K562 (cell line): ENCODE measurements around the gene EEA1. TPM values are rescaled to one million over a fixed set of nuclear protein-coding genes. Genes with fewer than 3 reads are reported as not detected.

ENCODE experiments used
- ATAC-seq: fragments of 200-7000 bp; cut with Tn5 transposase; 3 replicates; pipeline ENCODE4 v1.9.1; 2020; ENCODE audit warnings: moderate library complexity
- BruUV-seq: library from RNA; stranded (reverse); fragments of 400-500 nt; replicated peaks from 2 replicates; lab custom pipeline; 2021; lab: Mats Ljungman, UMichigan
- CTCF ChIA-PET: fragments of 300-600 bp; formaldehyde crosslinking; extraction: SDS; loops from one replicate; lab custom pipeline; 2021; ENCODE audit warnings: low intra/inter-chr PET ratio; lab: Yijun Ruan, JAX
- POLR2A ChIA-PET: fragments of 300-600, 350-650 bp; sonication (Branson Sonifier 250); formaldehyde crosslinking; extraction: SDS; loops from one replicate; lab custom pipeline; 2021; ENCODE audit warnings: antibody characterized with exemption, inconsistent platforms; lab: Yijun Ruan, JAX
- DNase-seq, 4 experiments: peaks; one replicate each; pipeline versions ENCODE4 v3.0.0 to v3.0.0-alpha.2; 2011 to 2018; ENCODE audit warnings: low spot score in 3 of 4, mixed read lengths in 3 of 4; ENCODE audit errors: extremely low read depth in 1 of 4
- FAIRE-seq: peaks from 2 replicates; lab custom pipeline; 2011; peaks lifted over from hg19 to GRCh38; lab: Jason Lieb, UNC
- H2AFZ ChIP-seq: 2 replicates; pipeline ENCODE4 v1.6.0; 2011; ENCODE audit warnings: low read depth, low read length, control low read depth, inconsistent platforms
- H3K27ac ChIP-seq: fragments of 200-600 bp; 3 replicates; pipeline ENCODE4 v1.8.0; 2011; ENCODE audit warnings: low read depth, mild to moderate bottlenecking, control low read depth, inconsistent platforms, low read length, moderate library complexity, mixed read lengths; ENCODE audit errors: extremely low read depth
- H3K27me3 ChIP-seq, 2 experiments: fragments of 300-600 bp in 1 of 2; 2 replicates in 1 of 2; 3 replicates in 1 of 2; pipeline versions ENCODE4 v1.6.0 to v1.8.0; 2011; ENCODE audit warnings: inconsistent platforms in 2 of 2, low read length in 2 of 2, mild to moderate bottlenecking in 1 of 2, mixed read lengths in 1 of 2, moderate library complexity in 1 of 2; ENCODE audit not compliant: control insufficient read depth in 2 of 2, insufficient read depth in 2 of 2
- H3K36me3 ChIP-seq: fragments of 300-600 bp; 3 replicates; pipeline ENCODE4 v1.8.0; 2011; ENCODE audit warnings: mild to moderate bottlenecking, low read length, inconsistent platforms; ENCODE audit not compliant: control insufficient read depth, insufficient read depth
- H3K4me1 ChIP-seq, 2 experiments: fragments of 200-600 bp in 1 of 2; replicated peaks in 1 of 2; 2 replicates in 1 of 2; 3 replicates in 1 of 2; pipeline versions ENCODE4 v1.5.1 to v1.8.0; 2011; ENCODE audit warnings: inconsistent platforms in 2 of 2, low read length in 2 of 2, mild to moderate bottlenecking in 1 of 2, mixed read lengths in 1 of 2, moderate library complexity in 1 of 2; ENCODE audit not compliant: control insufficient read depth in 2 of 2, insufficient read depth in 2 of 2
- H3K4me2 ChIP-seq: 2 replicates; pipeline ENCODE4 v1.6.1; 2011; ENCODE audit warnings: low read length, control low read depth, inconsistent platforms, mixed read lengths; ENCODE audit not compliant: insufficient read depth
- H3K4me3 ChIP-seq: fragments of 200-600 bp; sonication (generic), shearing (Covaris generic); 2 replicates; pipeline ENCODE4 v1.5.1; 2016; ENCODE audit warnings: control low read depth, inconsistent platforms
- H3K79me2 ChIP-seq: fragments of 200-600 bp; 3 replicates; pipeline ENCODE4 v1.8.0; 2011; ENCODE audit warnings: low read length, inconsistent platforms; ENCODE audit not compliant: control insufficient read depth, insufficient read depth
- H3K9ac ChIP-seq, 2 experiments: 2 replicates each; pipeline versions ENCODE4 v1.6.0 to v1.6.1; 2011; ENCODE audit warnings: low read depth in 2 of 2, low read length in 2 of 2, control low read depth in 1 of 2, inconsistent platforms in 1 of 2, mild to moderate bottlenecking in 1 of 2, mixed read lengths in 1 of 2; ENCODE audit not compliant: insufficient read depth in 1 of 2
- H3K9me1 ChIP-seq: one replicate; pipeline ENCODE4 v1.6.0; 2011; ENCODE audit warnings: inconsistent platforms, mild to moderate bottlenecking, low read length, moderate library complexity; ENCODE audit not compliant: control insufficient read depth, insufficient read depth
- H3K9me3 ChIP-seq: replicated peaks from 2 replicates; pipeline ENCODE4 v1.5.1; 2011; ENCODE audit warnings: low read depth, low read length, inconsistent platforms; ENCODE audit not compliant: control insufficient read depth, insufficient read depth
- H4K20me1 ChIP-seq: replicated peaks from 2 replicates; pipeline ENCODE4 v1.6.1; 2011; ENCODE audit warnings: low read length, inconsistent platforms, mixed read lengths; ENCODE audit not compliant: control insufficient read depth, insufficient read depth
- CBFA2T3 ChIP-seq: fragments of 450-650 bp; IDR thresholded peaks from 2 replicates; pipeline ENCODE4 v1.6.1; 2017
- CREM ChIP-seq: IDR thresholded peaks from 2 replicates; pipeline ENCODE4 v1.6.1; 2014; ENCODE audit warnings: antibody characterized with exemption, low read depth
- KHSRP ChIP-seq: fragments of 450-650 bp; IDR thresholded peaks from 2 replicates; pipeline ENCODE4 v1.6.1; 2017
- PHF8 ChIP-seq: fragments of 200-600 bp; sonication (generic); IDR thresholded peaks from 2 replicates; pipeline ENCODE4 v1.6.1; 2012; ENCODE audit warnings: mixed run types, mild to moderate bottlenecking, inconsistent platforms, low read length, moderate library complexity, borderline replicate concordance
- RBBP5 ChIP-seq: fragments of 200-600 bp; sonication (generic); IDR thresholded peaks from 2 replicates; pipeline ENCODE4 v1.6.1; 2012; ENCODE audit warnings: borderline replicate concordance, mild to moderate bottlenecking, low read length, control low read depth, inconsistent platforms; ENCODE audit not compliant: insufficient read depth, poor library complexity, severe bottlenecking
- RCOR1 ChIP-seq, 2 experiments: IDR thresholded peaks; 2 replicates each; pipeline ENCODE4 v1.6.1; 2012; ENCODE audit warnings: low read depth in 2 of 2, low read length in 2 of 2, borderline replicate concordance in 1 of 2, improper control_type of control experiment in 1 of 2
- ZNF140 ChIP-seq: fragments of 250-450 bp; sonication (Bioruptor Pico); IDR thresholded peaks from 2 replicates; pipeline ENCODE4 v1.8.0; 2021; ENCODE audit warnings: moderate library complexity, mild to moderate bottlenecking, inconsistent platforms
- ZNF444 ChIP-seq: fragments of 250-450 bp; sonication (Bioruptor Pico); IDR thresholded peaks from 2 replicates; pipeline ENCODE4 v1.4.0; 2020; ENCODE audit warnings: mild to moderate bottlenecking, moderate library complexity
- WGBS: fragments of 100-300 bp; shearing (Covaris generic); methylation state at CpG from one replicate; pipeline ENCODE4 v1.1.6; 2016; ENCODE audit warnings: low coverage, mixed read lengths; ENCODE audit not compliant: insufficient coverage; ENCODE audit errors: missing lambda C conversion rate; 5-methylcytosine and 5-hydroxymethylcytosine counted together
- in situ Hi-C: fragments of 300-500 bp; cut with MboI; formaldehyde crosslinking; loops from 4 replicates; pipeline ENCODE4 v1.15.0; 2018; ENCODE audit warnings: inconsistent platforms, mixed read lengths
- intact Hi-C: fragments of 100-400 bp; cut with micrococcal nuclease; formaldehyde crosslinking; loops from 2 replicates; pipeline ENCODE4 v1.14.2; 2022
- polyA plus RNA-seq, 8 experiments: library from polyadenylated mRNA; depleted of rRNA in 4 of 8; stranded (reverse) in 5 of 8; unstranded in 3 of 8; fragments of >200 nt; fragmentation: Nextera tagmentation in 2 of 8; fragmentation: Illumina TruSeq in 1 of 8; extraction: Ambion mirVana in 2 of 8; extraction: Trizol in 1 of 8; gene quantifications; 2 replicates each; pipeline versions ENCODE4 v1.2.1 to v1.2.3, GENCODE V29; 2011 to 2014; ENCODE audit warnings: inconsistent platforms in 1 of 8, missing spikeins in 1 of 8
- total RNA-seq, 7 experiments: library from RNA; depleted of rRNA in 6 of 7; stranded (reverse); fragments of >200 nt in 6 of 7; fragmentation: Illumina TruSeq in 2 of 7; extraction: Trizol in 2 of 7; gene quantifications; 2 replicates each; pipeline versions ENCODE4 v1.2.1 to v1.2.3, GENCODE V29; 2011 to 2021; ENCODE audit warnings: low replicate concordance in 1 of 7
- TF ChIP-seq, protein P1 (sequence below): fragments of 450-650 bp; IDR thresholded peaks from 2 replicates; pipeline ENCODE4 v1.6.1; 2018; ENCODE audit warnings: mild to moderate bottlenecking, low read depth; ENCODE audit not compliant: partially characterized antibody
- TF ChIP-seq, protein P2 (sequence below): sonication (generic); formaldehyde crosslinking; IDR thresholded peaks from 2 replicates; pipeline ENCODE4 v1.8.0; 2023; ENCODE audit warnings: mild to moderate bottlenecking, missing genetic modification reagents

Gene EEA1
- total and polyA plus RNA-seq, 9 of the 15 experiments (the other 6 are each of a cell fraction or from before 2014, with no cell fraction given), result 3.5 to 17.1 (median 7.5) TPM

DNA sequence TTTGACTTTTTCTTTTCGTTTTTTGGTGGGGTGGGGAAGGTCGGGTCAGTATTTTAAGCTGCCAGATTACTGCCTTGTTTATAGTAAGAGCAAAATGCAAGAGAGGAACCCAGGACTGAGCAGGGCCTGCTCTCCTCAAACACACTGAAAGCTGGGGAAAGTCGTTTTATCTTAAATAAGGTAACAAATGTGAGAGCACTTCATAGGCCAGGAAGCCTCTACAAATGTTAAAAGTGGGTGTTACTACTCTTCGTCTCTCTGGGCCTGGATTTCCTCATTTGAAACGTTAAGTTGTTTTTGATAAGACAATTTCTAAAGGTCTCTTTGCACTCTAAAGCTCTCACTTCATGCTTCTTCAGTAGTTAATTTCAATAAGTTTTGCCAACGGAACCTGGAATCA, 192.5 kb downstream of the EEA1 start:
- in situ Hi-C loops (no loop called here), intact Hi-C loops (no loop called here)
- no peak for TF ChIP-seq ZNF444 (CRISPR knock-in tag)
- TF ChIP-seq, protein P1, sequence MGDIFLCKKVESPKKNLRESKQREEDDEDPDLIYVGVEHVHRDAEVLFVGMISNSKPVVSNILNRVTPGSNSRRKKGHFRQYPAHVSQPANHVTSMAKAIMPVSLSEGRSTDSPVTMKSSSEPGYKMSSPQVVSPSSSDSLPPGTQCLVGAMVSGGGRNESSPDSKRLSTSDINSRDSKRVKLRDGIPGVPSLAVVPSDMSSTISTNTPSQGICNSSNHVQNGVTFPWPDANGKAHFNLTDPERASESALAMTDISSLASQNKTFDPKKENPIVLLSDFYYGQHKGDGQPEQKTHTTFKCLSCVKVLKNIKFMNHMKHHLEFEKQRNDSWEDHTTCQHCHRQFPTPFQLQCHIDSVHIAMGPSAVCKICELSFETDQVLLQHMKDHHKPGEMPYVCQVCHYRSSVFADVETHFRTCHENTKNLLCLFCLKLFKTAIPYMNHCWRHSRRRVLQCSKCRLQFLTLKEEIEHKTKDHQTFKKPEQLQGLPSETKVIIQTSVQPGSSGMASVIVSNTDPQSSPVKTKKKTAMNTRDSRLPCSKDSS, result no peak
- no peak for TF ChIP-seq CBFA2T3
- TF ChIP-seq CREM, result no peak
- TF ChIP-seq RCOR1 (IDR thresholded peaks at IDR 0.05; ENCODE audit: borderline replicate concordance in 1 of 2, low read depth in 2 of 2, low read length in 2 of 2), result no peak
- TF ChIP-seq, protein P2, sequence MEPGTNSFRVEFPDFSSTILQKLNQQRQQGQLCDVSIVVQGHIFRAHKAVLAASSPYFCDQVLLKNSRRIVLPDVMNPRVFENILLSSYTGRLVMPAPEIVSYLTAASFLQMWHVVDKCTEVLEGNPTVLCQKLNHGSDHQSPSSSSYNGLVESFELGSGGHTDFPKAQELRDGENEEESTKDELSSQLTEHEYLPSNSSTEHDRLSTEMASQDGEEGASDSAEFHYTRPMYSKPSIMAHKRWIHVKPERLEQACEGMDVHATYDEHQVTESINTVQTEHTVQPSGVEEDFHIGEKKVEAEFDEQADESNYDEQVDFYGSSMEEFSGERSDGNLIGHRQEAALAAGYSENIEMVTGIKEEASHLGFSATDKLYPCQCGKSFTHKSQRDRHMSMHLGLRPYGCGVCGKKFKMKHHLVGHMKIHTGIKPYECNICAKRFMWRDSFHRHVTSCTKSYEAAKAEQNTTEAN, result no peak
- no peak for TF ChIP-seq RBBP5
- TF ChIP-seq ZNF140 (CRISPR knock-in tag), result no peak
- TF ChIP-seq PHF8, result no peak
- no peak for TF ChIP-seq KHSRP
- no peak for FAIRE-seq
- no peak for DNase-seq
- H3K79me2 ChIP-seq, result no peaks in the 10 kb centered on the region
- no peaks in the 10 kb centered on the region for H3K9me3 ChIP-seq
- POLR2A ChIA-PET, result no interaction called here
- H3K4me2 ChIP-seq, result no peak overlapping the region
- no TSS peak for BruUV-seq
- no peak overlapping the region for H2AFZ ChIP-seq
- H3K9me1 ChIP-seq, result no peaks in the 10 kb centered on the region
- WGBS, result 0% methylated on average over 6 of the region's 6 CpGs
- no peak overlapping the region for H3K27ac ChIP-seq
- no peak for ATAC-seq
- CTCF ChIA-PET, result no interaction called here
- no peak overlapping the region for H3K4me3 ChIP-seq
- no peaks in the 10 kb centered on the region for H3K36me3 ChIP-seq
- H3K27me3 ChIP-seq, result peaks cover 28 to 31% of the 10 kb centered on the region in 2 experiments
- no peaks in the 10 kb centered on the region for H3K4me1 ChIP-seq
- no peak overlapping the region for H3K9ac ChIP-seq
- no peaks in the 10 kb centered on the region for H4K20me1 ChIP-seq
